Thoracic aorta (tissue), 2 donors: ENCODE results near the gene MLKL. TPM values are rescaled to one million over a fixed set of nuclear protein-coding genes. Genes with fewer than 3 reads are reported as not detected.

Experiments
- ATAC-seq: fragments of 150-250 bp; one replicate; pipeline ENCODE4 v1.8.0; 2017; ENCODE audit warnings: low read depth; ENCODE audit not compliant: insufficient number of reproducible peaks, low FRiP score
- DNase-seq: peaks from one replicate; pipeline ENCODE4 v3.0.0-alpha.2; 2020; ENCODE audit warnings: low spot score
- H3K27ac ChIP-seq, 2 donors: fragments of 200-600 bp; sonication (generic); 1 replicate in 1 of 2; 2 replicates in 1 of 2; pipeline ENCODE4 v1.5.1; 2016; ENCODE audit warnings: mild to moderate bottlenecking in 2 of 2, moderate library complexity in 2 of 2
- H3K27me3 ChIP-seq: fragments of 200-600 bp; sonication (generic); replicated peaks from 2 replicates; pipeline ENCODE4 v1.6.0; 2016; ENCODE audit warnings: mild to moderate bottlenecking; ENCODE audit not compliant: insufficient read depth
- H3K36me3 ChIP-seq: fragments of 200-600 bp; sonication (generic); one replicate; pipeline ENCODE4 v1.5.1; 2016
- H3K4me1 ChIP-seq, 2 donors: fragments of 200-600 bp; sonication (generic); 1 replicate in 1 of 2; 2 replicates in 1 of 2; pipeline versions ENCODE4 v1.5.1 to v1.6.0; 2016; ENCODE audit warnings: low read depth in 2 of 2, mild to moderate bottlenecking in 1 of 2; ENCODE audit not compliant: control insufficient read depth in 1 of 2
- H3K4me3 ChIP-seq: fragments of 200-600 bp; sonication (generic); 2 replicates; pipeline ENCODE4 v1.5.1; 2016; ENCODE audit warnings: mild to moderate bottlenecking
- H3K9me3 ChIP-seq: fragments of 200-600 bp; sonication (generic); 2 replicates; pipeline ENCODE4 v1.5.1; 2016
- CTCF ChIP-seq: fragments of 200-600 bp; sonication (generic); IDR thresholded peaks from one replicate; pipeline ENCODE4 v1.5.1; 2019; ENCODE audit warnings: antibody characterized with exemption
- total RNA-seq, 2 donors: library from RNA; depleted of rRNA; stranded (reverse); fragments of >200 nt; gene quantifications; one replicate each; pipeline versions ENCODE4 v1.1.0 to v1.2.3, GENCODE V29; 2016

MLKL gene
- total RNA-seq, 2 donors from 2014 or later: 11.4 to 47.0 TPM

- Histone ChIP-seq H3K27ac (no peak overlapping the region), H3K36me3 (peaks cover 34% of the 10 kb centered on the region), H3K4me1 (no peaks in the 10 kb centered on the region), H3K4me3 (no peak overlapping the region), H3K9me3 (no peaks in the 10 kb centered on the region), H3K27me3 (no peaks in the 10 kb centered on the region)
- DNase-seq (no peak), ATAC-seq (no peak)
- no peak for TF ChIP-seq CTCF
Measured at GRCh38 chr16:74625500-74626350, 74.9 kb downstream of the MLKL start.

DNA sequence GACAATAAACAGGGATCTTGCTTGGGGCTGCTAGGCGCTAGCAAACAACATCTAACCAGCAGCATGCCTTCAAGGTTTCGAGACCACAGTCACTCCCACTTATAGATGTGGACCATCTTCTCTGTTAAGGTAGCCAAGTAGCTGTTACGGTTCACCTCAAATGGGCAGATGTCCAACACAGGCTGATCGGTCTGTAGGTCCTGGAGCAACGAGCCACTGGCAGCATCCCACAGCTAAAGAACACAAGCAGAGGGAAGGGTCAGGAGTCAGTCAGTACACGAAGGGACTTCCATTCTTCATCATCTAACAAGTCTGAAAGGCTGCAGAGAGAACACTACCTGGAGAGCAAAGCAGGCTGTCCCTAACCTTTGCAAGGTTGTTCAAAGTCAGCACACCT, 76.8 kb downstream of the MLKL start:
- Histone ChIP-seq H3K9me3 (no peaks in the 10 kb centered on the region), H3K4me1 (no peaks in the 10 kb centered on the region), H3K36me3 (peaks cover 33% of the 10 kb centered on the region), H3K4me3 (no peak overlapping the region), H3K27ac (no peak overlapping the region), H3K27me3 (no peaks in the 10 kb centered on the region)
- ATAC-seq (no peak), DNase-seq (no peak)
- TF ChIP-seq CTCF: no peak

DNA sequence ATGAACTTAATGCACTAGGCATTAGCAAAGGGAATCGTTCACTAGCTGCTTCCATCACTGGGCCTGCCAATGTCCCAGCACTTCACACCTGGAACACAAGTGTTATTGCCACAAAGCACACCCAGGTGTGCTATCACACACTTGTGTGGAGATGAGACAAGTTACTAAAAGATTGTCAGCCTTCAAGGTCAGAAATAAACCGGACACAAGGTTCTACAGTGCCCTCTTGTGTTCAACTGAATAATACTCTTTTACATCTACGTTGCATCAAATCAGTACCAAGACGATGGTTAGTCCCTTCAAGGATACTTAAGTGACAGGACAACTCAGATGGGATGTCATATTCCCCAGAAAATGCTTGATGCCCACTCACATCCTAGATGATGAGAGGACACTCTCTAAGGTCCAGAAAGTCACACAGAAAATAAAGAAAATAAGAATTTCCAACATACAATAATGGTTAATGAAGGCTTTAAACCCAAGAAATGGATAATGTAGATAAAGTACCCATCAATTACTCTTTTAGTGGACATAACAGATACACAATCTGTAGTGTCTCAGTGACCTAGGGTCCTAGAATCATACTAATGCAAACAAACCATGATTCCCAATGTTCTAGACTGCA, 77.3 kb downstream of the MLKL start:
- no peak overlapping the region for H3K4me3 ChIP-seq
- no peaks in the 10 kb centered on the region for H3K4me1 ChIP-seq
- DNase-seq (no peak), ATAC-seq (no peak)
- no peak overlapping the region for H3K27ac ChIP-seq
- H3K9me3 ChIP-seq: no peaks in the 10 kb centered on the region
- peak; percentile 38 for TF ChIP-seq CTCF
- H3K36me3 ChIP-seq: peaks cover 31% of the 10 kb centered on the region
- H3K27me3 ChIP-seq: no peaks in the 10 kb centered on the region

- Histone ChIP-seq H3K4me3 (no peak overlapping the region), H3K9me3 (no peaks in the 10 kb centered on the region), H3K4me1 (no peaks in the 10 kb centered on the region), H3K36me3 (peaks cover 25% of the 10 kb centered on the region), H3K27ac (no peak overlapping the region), H3K27me3 (no peaks in the 10 kb centered on the region)
- DNase-seq: no peak
- no peak for TF ChIP-seq CTCF
- no peak for ATAC-seq
Measured at GRCh38 chr16:74622005-74622404, 78.7 kb downstream of the MLKL start.

Other genes starting within 250 kb of the MLKL start
- gene GLG1, start 93.7 kb downstream of the MLKL start, total RNA-seq: 100 to 1,000 TPM; 202 to 218 TPM
- gene RFWD3, start 34.0 kb downstream of the MLKL start, total RNA-seq: 10 to 100 TPM; 16.7 to 28.8 TPM
- gene FA2H, start 74.0 kb upstream of the MLKL start, total RNA-seq: under 1 TPM in 1 of 2 donors, not detected in 1; 0.49 TPM